GOT3 (cell line): ENCODE data around the gene SLC25A11.

Experiments
- DNase-seq: peaks from one replicate; lab custom pipeline; 2025; ENCODE audit warnings: mixed read lengths; lab: John Stamatoyannopoulos, UW

The SLC25A11 gene

GRCh38 chr17:4966844-4967538, 27.1 kb upstream of the SLC25A11 start:
- peak; percentile 91 for DNase-seq

- DNase-seq, result no peak
These were observed 25.6 kb upstream of the SLC25A11 start for GRCh38 chr17:4965311-4965986.

DNA sequence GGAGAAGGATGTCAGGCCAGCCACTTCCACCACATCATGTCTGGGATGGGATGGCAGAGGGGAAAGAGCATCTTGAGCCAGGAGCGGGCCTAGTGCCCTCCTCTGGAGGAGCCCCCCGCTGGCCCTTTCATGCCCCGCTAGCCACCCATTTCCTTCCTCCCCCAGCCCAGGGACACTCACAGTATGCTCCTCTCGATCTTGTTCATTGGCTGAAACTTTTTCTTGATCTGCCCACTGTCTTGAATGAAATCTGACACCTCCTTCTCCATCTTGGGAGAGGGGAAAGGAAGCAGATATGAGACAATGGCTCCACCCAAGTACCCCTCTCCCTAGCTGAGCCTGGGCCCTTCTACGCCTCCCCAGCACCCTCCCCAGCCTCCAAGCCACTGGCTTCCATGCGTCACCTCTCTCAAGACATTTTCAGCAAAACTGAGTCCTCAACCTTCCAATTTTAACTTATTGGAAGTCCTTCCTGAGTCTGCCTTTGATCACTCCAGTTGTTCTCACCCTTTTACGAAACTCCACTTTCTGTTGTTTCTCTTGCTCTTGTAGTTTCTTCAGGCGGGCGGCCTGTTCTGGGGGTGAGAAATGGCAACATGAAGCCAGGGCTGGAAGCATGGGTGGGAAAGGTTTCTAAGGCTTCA, 20.6 kb upstream of the SLC25A11 start:
- DNase-seq, result no peak

DNA sequence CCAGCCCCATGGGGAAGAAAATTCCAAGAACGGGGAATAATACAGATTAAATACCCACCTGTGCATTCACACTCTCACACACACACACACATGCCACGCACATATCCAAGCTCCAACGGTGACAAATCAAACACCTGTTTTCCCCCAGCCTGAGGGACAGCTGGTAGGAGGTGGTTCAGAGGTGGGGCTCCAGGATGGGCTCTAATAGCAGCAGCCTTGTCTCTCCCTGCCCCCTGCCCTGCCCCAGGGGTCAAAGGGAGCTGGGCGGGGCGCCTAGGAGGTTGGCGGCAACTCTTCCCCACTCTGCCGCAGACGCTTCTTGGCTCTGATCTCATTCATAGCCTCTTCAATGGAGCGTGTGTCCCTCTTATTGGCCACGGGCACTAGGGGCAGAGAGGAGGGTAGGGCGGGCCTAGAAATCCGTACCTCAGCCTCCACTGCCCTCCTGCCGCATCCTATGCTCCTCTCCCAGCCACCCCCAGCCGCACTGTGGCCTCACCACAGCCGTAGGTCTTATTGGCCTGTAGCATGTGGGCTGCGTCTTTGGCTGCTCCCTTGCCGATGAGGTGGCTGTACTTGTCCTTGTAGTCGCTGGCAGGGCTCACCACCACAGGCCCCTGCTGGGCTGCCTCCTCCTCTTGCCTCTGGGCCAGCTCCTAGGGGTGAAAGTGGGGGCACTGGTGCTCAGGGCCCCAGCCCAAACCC, 19.6 kb upstream of the SLC25A11 start:
- DNase-seq, result no peak

- no peak for DNase-seq
These were observed 18.3 kb upstream of the SLC25A11 start for GRCh38 chr17:4958102-4958501.

- DNase-seq, result no peak
These were observed 16.7 kb upstream of the SLC25A11 start for GRCh38 chr17:4956493-4957061.

GRCh38 chr17:4955091-4955490, 15.2 kb upstream of the SLC25A11 start:
- DNase-seq, result no peak

DNA sequence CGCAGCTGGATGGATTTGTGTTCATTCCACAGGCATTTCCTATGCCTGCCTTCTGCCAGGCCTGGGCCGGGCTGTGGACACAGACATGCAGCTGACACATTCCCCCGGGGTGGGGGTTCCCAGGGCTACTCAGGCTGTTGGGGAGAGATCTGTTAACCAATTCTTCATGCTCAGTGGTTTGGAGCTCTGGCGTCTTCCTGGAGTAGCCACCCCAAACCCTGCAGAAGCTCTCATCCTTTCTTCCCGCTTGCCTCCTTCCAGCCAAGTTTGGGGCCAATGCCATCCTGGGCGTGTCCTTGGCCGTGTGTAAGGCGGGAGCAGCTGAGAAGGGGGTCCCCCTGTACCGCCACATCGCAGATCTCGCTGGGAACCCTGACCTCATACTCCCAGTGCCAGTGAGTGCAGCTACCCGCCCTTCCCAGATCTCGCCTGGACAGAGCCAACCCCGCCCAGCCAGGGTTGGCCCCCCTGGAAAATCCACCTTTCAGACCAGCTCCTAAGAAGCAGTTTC, 13.7 kb upstream of the SLC25A11 start:
- DNase-seq, result no peak

DNA sequence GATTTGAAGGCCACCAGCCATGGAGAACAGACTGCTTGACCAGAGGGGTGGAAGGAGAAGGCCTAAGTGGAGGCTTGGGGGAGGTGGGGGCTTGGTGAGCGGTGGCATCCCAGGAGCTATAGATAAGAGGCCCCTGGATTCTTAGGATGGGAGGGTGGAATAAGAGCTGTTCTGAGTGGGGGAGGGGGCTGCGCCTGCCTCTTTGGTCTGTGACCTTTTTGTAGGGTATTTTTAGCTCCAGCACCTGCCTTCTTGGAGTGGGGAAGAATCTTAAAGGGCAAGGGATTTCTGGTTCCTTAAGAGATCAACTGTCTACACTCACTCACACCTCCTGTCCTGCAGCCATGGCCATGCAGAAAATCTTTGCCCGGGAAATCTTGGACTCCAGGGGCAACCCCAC, 11.6 kb upstream of the SLC25A11 start:
- no peak for DNase-seq

- no peak for DNase-seq
These were observed 10.9 kb upstream of the SLC25A11 start, which contains the start of gene ENO3 for GRCh38 chr17:4950746-4951204. TSS of gene ENO3 (plus strand) at chr17:4951119. CDS start at chr17:4951830, 711 bp downstream.

DNA sequence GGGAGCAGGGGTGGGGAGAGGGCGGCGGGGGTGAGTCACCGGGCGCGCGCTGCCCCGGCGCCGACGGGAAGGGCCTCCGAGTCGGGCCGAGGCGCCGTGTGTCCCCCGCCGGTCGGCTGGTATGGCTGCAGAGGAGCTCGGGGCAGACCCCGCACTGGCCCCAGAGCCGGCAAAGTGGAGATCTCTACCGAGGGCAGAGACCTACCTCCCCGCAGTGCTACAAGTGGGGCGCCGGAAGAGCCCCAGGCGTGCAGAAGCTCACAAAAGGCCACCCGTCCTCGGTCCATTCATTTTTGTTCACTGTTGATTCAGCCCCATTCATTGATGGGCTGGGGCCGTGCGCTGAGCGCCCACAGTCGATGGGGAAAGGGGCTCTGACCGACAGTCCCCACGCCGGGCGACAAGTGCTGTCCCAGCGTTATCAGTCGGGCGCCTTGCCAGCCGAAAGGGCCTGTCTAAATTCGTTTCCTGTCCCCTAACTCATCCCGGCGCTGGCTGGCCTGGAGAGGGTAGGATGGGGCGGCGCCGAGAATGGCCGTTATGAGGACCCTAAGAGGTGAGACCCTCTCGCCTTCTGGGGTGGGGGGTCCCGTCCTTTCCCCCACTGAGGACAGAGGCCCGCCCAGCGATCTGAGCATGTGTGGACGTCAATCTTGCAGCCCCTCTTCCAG, 10.4 kb upstream of the SLC25A11 start:
- no peak for DNase-seq

- DNase-seq, result peak; percentile 52
These were observed 9.7 kb upstream of the SLC25A11 start for GRCh38 chr17:4949321-4950074.

- peak; percentile 81 for DNase-seq
These were observed 9.1 kb upstream of the SLC25A11 start for GRCh38 chr17:4948931-4949320.

- peak; percentile 81 for DNase-seq
These were observed 8.5 kb upstream of the SLC25A11 start, which contains the start of gene PFN1 for GRCh38 chr17:4948166-4948930. TSS of gene PFN1 (minus strand) at chr17:4948530. CDS start at chr17:4948394, 136 bp downstream.

GRCh38 chr17:4947411-4948165, 7.7 kb upstream of the SLC25A11 start:
- no peak for DNase-seq

DNA sequence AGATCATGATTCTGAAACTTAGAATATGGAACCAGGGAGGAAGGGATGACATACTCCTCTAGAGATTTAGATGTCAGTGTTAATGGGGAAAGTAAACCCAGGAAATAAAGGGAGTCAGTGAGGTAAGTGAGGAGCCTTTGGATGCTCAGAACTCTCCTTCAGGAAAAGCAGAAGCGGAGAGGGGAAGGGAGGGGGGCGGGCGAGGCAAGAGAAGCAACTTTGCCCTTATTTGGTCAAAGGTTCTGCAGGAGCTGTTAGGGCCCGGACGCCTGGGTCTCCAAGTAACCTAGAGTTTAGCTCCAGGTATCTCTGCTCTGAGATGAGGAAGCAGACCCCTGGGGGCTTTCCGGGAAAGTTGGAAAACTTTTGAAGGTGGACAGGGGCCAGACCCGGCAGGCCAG, 7.2 kb upstream of the SLC25A11 start:
- no peak for DNase-seq

- no peak for DNase-seq
These were observed 6.6 kb upstream of the SLC25A11 start for GRCh38 chr17:4946312-4946976.

DNA sequence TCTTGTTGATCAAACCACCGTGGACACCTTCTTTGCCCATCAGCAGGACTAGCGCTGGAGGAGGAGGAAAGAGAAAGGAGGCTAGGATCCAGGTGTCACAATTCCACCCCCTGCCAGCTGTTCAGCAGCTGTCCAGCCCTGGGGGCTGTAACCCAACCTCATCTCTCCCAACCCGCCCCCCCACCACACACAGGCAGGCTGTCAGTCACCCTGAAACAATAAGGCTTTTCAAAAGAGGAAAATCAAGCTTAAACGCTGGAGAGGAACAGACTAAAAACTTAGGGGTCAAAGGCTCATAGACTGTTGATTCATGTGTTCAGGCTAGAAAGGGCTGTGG, 6.1 kb upstream of the SLC25A11 start:
- no peak for DNase-seq
